ENCODE results near the gene TMEM205.
A peak's percentile ranks its signal among the peaks of the same experiment; 100 is the strongest.
"Not testable (repeated sequence)": the region's sequence is repeated elsewhere in the genome, so short reads cannot be mapped to it uniquely, and the experiment has no call there.

The TMEM205 gene

GRCh38 chr19:11370744-11371143, 24.7 kb upstream of the TMEM205 start:
- no peak for DNase-seq

- DNase-seq: no peak
Measured at GRCh38 chr19:11367528-11367927, 21.5 kb upstream of the TMEM205 start.

- DNase-seq: no peak
Measured at GRCh38 chr19:11365557-11366117, 19.6 kb upstream of the TMEM205 start.

GRCh38 chr19:11364935-11365334, 18.9 kb upstream of the TMEM205 start:
- DNase-seq: no peak

- DNase-seq: no peak
Measured at GRCh38 chr19:11364296-11364904, 18.3 kb upstream of the TMEM205 start.

- no peak for DNase-seq
Measured at GRCh38 chr19:11363881-11364280, 17.8 kb upstream of the TMEM205 start.

GRCh38 chr19:11361771-11362731, 16.0 kb upstream of the TMEM205 start:
- DNase-seq: no peak

GRCh38 chr19:11361037-11361770, 15.1 kb upstream of the TMEM205 start:
- DNase-seq: no peak

- no peak for DNase-seq
Measured at GRCh38 chr19:11359421-11359820, 13.4 kb upstream of the TMEM205 start.

- no peak for DNase-seq
Measured at GRCh38 chr19:11356676-11357550, 10.8 kb upstream of the TMEM205 start.

GRCh38 chr19:11356074-11356397, 10.0 kb upstream of the TMEM205 start:
- DNase-seq: no peak

GRCh38 chr19:11355160-11356073, 9.3 kb upstream of the TMEM205 start, which contains the start of gene PLPPR2:
Gene PLPPR2 (plus strand): TSS chr19:11355432. CDS start chr19:11357674, 2,242 bp downstream.
- DNase-seq: peak; percentile 93

- DNase-seq: not testable (repeated sequence)
Measured at GRCh38 chr19:11354102-11354501, 8.0 kb upstream of the TMEM205 start.

GRCh38 chr19:11349171-11349570, 3.1 kb upstream of the TMEM205 start:
- DNase-seq: no peak

GRCh38 chr19:11347546-11348039, 1.5 kb upstream of the TMEM205 start:
- DNase-seq: no peak

GRCh38 chr19:11345122-11345803, 805 bp downstream of the TMEM205 start:
- no peak for DNase-seq

GRCh38 chr19:11342429-11342828, 3.6 kb downstream of the TMEM205 start:
- no peak for DNase-seq

- DNase-seq: not testable (repeated sequence)
Measured at GRCh38 chr19:11340099-11340467, 6.0 kb downstream of the TMEM205 start.

GRCh38 chr19:11339254-11340098, 6.6 kb downstream of the TMEM205 start, which contains the start of gene RAB3D:
Gene RAB3D (minus strand): TSS chr19:11339657. CDS start chr19:11337399, 2,258 bp downstream.
- peak; percentile 92 for DNase-seq
